Thoracic aorta (tissue), 2 donors: ENCODE results near the gene COLEC11. TPM values are rescaled to one million over a fixed set of nuclear protein-coding genes. Genes with fewer than 3 reads are reported as not detected.

Experiments used
- ATAC-seq: fragments of 150-250 bp; one replicate; pipeline ENCODE4 v1.8.0; 2017; ENCODE audit warnings: low read depth; ENCODE audit not compliant: insufficient number of reproducible peaks, low FRiP score
- DNase-seq: peaks from one replicate; pipeline ENCODE4 v3.0.0-alpha.2; 2020; ENCODE audit warnings: low spot score
- H3K27ac ChIP-seq, 2 donors: fragments of 200-600 bp; sonication (generic); 1 replicate in 1 of 2; 2 replicates in 1 of 2; pipeline ENCODE4 v1.5.1; 2016; ENCODE audit warnings: mild to moderate bottlenecking in 2 of 2, moderate library complexity in 2 of 2
- H3K27me3 ChIP-seq: fragments of 200-600 bp; sonication (generic); replicated peaks from 2 replicates; pipeline ENCODE4 v1.6.0; 2016; ENCODE audit warnings: mild to moderate bottlenecking; ENCODE audit not compliant: insufficient read depth
- H3K36me3 ChIP-seq: fragments of 200-600 bp; sonication (generic); one replicate; pipeline ENCODE4 v1.5.1; 2016
- H3K4me1 ChIP-seq, 2 donors: fragments of 200-600 bp; sonication (generic); 1 replicate in 1 of 2; 2 replicates in 1 of 2; pipeline versions ENCODE4 v1.5.1 to v1.6.0; 2016; ENCODE audit warnings: low read depth in 2 of 2, mild to moderate bottlenecking in 1 of 2; ENCODE audit not compliant: control insufficient read depth in 1 of 2
- H3K4me3 ChIP-seq: fragments of 200-600 bp; sonication (generic); 2 replicates; pipeline ENCODE4 v1.5.1; 2016; ENCODE audit warnings: mild to moderate bottlenecking
- H3K9me3 ChIP-seq: fragments of 200-600 bp; sonication (generic); 2 replicates; pipeline ENCODE4 v1.5.1; 2016
- total RNA-seq, 2 donors: library from RNA; depleted of rRNA; stranded (reverse); fragments of >200 nt; gene quantifications; one replicate each; pipeline versions ENCODE4 v1.1.0 to v1.2.3, GENCODE V29; 2016
- TF ChIP-seq, protein P1 (sequence below): fragments of 200-600 bp; sonication (generic); IDR thresholded peaks from one replicate; pipeline ENCODE4 v1.5.1; 2019; ENCODE audit warnings: antibody characterized with exemption

COLEC11 gene
- total RNA-seq, 2 donors from 2014 or later = 9.4 to 22.5 TPM

DNA sequence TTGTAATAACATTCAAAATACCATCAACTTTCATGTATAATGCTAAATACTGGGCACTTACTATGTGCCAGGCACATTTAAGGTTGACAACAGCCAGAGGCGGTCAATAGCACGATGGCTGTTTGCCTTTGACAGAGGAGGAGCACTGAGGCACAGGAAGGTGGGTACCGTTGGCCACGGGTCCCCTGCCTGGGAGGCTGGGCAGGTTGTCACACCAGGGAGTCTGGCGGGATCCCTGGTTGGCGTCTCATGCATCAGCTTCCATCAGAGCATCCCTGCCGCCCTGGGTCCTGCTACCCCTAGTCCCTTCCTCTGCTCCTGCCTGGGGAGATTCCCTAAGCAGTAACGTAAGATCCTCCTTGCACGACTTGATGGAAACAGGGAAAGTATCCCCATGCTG is 82.5 kb downstream of the COLEC11 start:
- no peak overlapping the region for H3K4me3 ChIP-seq
- no peaks in the 10 kb centered on the region for H3K4me1 ChIP-seq
- TF ChIP-seq, protein P1, sequence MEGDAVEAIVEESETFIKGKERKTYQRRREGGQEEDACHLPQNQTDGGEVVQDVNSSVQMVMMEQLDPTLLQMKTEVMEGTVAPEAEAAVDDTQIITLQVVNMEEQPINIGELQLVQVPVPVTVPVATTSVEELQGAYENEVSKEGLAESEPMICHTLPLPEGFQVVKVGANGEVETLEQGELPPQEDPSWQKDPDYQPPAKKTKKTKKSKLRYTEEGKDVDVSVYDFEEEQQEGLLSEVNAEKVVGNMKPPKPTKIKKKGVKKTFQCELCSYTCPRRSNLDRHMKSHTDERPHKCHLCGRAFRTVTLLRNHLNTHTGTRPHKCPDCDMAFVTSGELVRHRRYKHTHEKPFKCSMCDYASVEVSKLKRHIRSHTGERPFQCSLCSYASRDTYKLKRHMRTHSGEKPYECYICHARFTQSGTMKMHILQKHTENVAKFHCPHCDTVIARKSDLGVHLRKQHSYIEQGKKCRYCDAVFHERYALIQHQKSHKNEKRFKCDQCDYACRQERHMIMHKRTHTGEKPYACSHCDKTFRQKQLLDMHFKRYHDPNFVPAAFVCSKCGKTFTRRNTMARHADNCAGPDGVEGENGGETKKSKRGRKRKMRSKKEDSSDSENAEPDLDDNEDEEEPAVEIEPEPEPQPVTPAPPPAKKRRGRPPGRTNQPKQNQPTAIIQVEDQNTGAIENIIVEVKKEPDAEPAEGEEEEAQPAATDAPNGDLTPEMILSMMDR = no peak
- ATAC-seq (no peak), DNase-seq (no peak)
- no peak overlapping the region for H3K27ac ChIP-seq
- H3K36me3 ChIP-seq = no peaks in the 10 kb centered on the region
- H3K9me3 ChIP-seq = no peaks in the 10 kb centered on the region
- H3K27me3 ChIP-seq = no peaks in the 10 kb centered on the region

DNA sequence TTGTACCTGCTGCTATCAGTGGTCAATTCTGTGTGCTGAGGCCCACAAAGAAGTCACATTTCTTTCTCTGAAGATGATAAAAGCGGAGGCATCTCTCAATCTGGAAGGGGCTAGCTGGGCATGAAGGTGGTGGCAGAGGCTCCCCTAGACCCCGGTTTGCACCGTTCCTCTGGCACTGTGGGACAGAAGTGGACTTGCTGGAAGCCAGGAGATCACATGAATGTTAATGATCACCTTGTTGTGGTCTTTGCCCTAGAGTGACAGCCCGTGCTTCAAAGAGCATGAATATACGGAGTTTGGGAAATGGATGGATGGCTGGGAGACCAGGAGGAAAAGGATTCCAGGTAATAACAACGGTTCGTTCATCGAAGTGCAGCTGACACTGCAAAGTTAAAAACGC is 83.3 kb downstream of the COLEC11 start:
- Histone ChIP-seq H3K4me1 (no peaks in the 10 kb centered on the region), H3K36me3 (no peaks in the 10 kb centered on the region), H3K27me3 (no peaks in the 10 kb centered on the region), H3K4me3 (no peak overlapping the region), H3K9me3 (no peaks in the 10 kb centered on the region), H3K27ac (no peak overlapping the region)
- no peak for DNase-seq
- TF ChIP-seq, protein P1 = no peak
- no peak for ATAC-seq

DNA sequence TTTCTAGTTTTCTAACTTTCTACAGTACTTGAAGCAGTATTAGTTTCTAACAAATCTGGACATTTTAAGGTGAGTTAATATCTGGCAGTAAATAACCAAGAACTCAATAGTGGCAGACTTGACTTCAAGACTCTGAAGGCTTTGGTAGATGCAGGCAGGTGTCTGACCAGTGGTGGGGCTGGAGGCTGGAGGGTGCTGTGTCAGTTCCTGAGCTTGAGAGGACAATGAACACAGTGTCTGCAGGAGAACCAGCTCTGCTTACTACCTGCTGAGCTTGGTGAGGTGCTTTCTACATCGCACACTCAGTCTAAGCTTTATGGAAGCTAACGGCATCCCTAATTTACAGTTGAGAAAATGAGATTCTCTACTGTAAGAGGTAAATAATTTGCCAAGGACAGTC is 84.3 kb downstream of the COLEC11 start:
- H3K27me3 ChIP-seq = no peaks in the 10 kb centered on the region
- no peaks in the 10 kb centered on the region for H3K4me1 ChIP-seq
- no peak overlapping the region for H3K27ac ChIP-seq
- DNase-seq (no peak), ATAC-seq (no peak)
- no peaks in the 10 kb centered on the region for H3K36me3 ChIP-seq
- H3K9me3 ChIP-seq = no peaks in the 10 kb centered on the region
- H3K4me3 ChIP-seq = no peak overlapping the region
- TF ChIP-seq, protein P1 = no peak

DNA sequence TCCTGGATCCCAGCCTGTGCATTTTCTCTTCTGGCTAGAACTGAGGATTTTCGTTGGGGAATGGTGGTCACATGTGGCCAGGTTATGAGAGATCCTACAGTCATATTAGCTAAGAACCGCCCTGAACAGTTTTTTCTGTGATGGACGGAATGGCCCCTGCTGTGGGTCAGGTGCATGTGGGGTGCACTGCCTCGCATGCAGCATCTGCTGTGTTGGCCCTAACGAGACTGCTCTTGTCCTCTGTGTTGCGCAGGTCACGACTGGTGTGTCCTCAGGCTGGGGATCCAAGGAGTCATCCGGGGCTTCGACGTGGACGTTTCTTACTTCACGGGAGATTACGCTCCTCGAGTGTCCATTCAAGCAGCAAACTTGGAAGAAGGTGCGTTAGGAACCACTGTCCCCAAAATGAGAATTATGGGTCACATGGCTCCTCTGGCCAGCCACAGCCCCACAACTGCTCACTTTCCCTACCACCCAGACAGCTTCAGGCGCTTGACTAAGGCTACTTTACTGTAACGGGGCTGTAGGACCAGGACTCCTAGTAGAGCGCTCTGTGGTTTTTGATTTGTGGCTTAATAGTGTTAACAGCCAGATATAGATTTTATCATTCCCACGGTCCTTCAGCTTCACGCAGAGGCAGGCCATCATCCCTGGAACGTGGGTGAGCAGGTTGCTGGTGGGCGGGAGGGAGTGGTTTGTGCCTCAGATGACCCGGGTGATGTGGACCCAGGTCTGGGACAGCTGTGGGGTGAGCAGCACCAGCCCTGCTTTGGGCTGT is 84.9 kb downstream of the COLEC11 start:
- Histone ChIP-seq H3K27me3 (no peaks in the 10 kb centered on the region), H3K4me1 (no peaks in the 10 kb centered on the region), H3K4me3 (no peak overlapping the region), H3K9me3 (no peaks in the 10 kb centered on the region), H3K36me3 (no peaks in the 10 kb centered on the region), H3K27ac (no peak overlapping the region)
- no peak for ATAC-seq
- TF ChIP-seq, protein P1 = no peak
- DNase-seq = no peak

DNA sequence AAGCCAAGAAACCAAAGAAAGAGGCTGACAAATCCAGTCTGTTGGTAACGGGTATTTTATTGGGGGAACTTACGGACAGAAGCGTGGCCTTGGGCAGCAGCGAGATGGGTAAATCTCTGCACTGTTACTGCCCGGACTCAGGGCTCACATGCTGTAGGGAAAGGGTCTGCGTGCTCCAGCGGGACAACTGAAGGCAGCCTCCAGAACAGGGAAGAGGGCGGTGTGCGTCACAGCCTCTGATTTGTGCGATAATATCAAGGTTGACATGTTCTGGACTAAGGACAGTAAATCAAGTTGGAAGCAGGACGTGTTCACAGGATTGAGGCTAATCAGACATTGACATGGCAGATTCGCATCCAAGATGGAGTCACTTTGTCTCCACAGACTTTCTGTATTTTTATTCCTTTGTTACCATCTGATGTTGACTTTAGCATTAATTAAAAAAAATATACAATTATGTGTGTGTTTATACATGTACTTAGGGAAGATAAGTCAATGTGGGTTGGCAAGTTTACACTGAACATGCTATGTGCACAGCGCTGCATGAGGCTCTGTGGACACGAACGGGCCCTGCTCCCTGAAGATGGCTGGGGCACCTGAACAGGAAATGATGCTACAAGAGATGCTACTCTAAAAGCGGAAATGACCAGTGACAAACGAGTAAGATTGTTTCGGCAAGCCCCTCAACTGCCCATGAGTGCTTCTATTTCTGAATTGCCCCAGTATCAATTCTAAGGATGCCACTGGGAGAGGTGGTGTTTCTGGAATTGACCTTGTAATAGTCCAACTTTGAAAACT is 85.8 kb downstream of the COLEC11 start:
- no peaks in the 10 kb centered on the region for H3K9me3 ChIP-seq
- H3K27me3 ChIP-seq = no peaks in the 10 kb centered on the region
- DNase-seq (no peak), ATAC-seq (no peak)
- H3K4me3 ChIP-seq = no peak overlapping the region
- TF ChIP-seq, protein P1 = no peak
- H3K36me3 ChIP-seq = no peaks in the 10 kb centered on the region
- H3K27ac ChIP-seq = no peak overlapping the region
- H3K4me1 ChIP-seq = no peaks in the 10 kb centered on the region
